B cell (primary cell): ENCODE results near the gene CIAPIN1. TPM values are rescaled to one million over a fixed set of nuclear protein-coding genes. Genes with fewer than 3 reads are reported as not detected.

Experiments
- ATAC-seq: fragments of 200-7000 bp; cut with Tn5 transposase; one replicate; pipeline ENCODE4 v1.10.0; 2021; ENCODE audit warnings: low read depth, mild to moderate bottlenecking, moderate number of reproducible peaks, moderate library complexity
- CTCF ChIA-PET: fragments of 350-600 bp; sonication (Branson Sonifier 250); formaldehyde crosslinking; loops from one replicate; lab custom pipeline; 2021; ENCODE audit warnings: antibody characterized with exemption, inconsistent platforms; lab: Charles Lee
- POLR2A ChIA-PET: fragments of 350-600 bp; sonication (Branson Sonifier 250); formaldehyde crosslinking; loops from one replicate; lab custom pipeline; 2021; ENCODE audit warnings: antibody characterized with exemption; lab: Charles Lee
- DNase-seq: peaks from one replicate; pipeline ENCODE4 v3.0.0; 2013
- H2AFZ ChIP-seq: 2 replicates; pipeline ENCODE4 v1.6.1; 2012; ENCODE audit warnings: mild to moderate bottlenecking, low read depth, low read length; ENCODE audit not compliant: insufficient read depth, poor library complexity, severe bottlenecking
- H3K27ac ChIP-seq, 2 donors: 1 replicate in 1 of 2; 2 replicates in 1 of 2; pipeline ENCODE4 v1.5.1; 2012 to 2013; ENCODE audit warnings: low read length in 2 of 2, mild to moderate bottlenecking in 2 of 2, moderate library complexity in 1 of 2
- H3K27me3 ChIP-seq, 4 experiments: fragments of 200-600 bp in 1 of 4; sonication (generic) in 1 of 4; replicated peaks in 1 of 4; 1 replicate in 2 of 4; 2 replicates in 2 of 4; pipeline versions ENCODE4 v1.6.1 to v1.7.0; 2013 to 2016; ENCODE audit warnings: low read length in 3 of 4, mild to moderate bottlenecking in 2 of 4, mixed read lengths in 1 of 4, moderate library complexity in 1 of 4; ENCODE audit not compliant: insufficient read depth in 4 of 4, control insufficient read depth in 3 of 4; ENCODE audit errors: control extremely low read depth in 1 of 4
- H3K36me3 ChIP-seq, 2 experiments: replicated peaks in 1 of 2; 1 replicate in 1 of 2; 2 replicates in 1 of 2; pipeline versions ENCODE4 v1.6.1 to v1.7.1; 2013; ENCODE audit warnings: low read length in 1 of 2; ENCODE audit not compliant: insufficient read depth in 2 of 2, control insufficient read depth in 1 of 2; ENCODE audit errors: control extremely low read depth in 1 of 2, extremely low read depth in 1 of 2
- H3K4me1 ChIP-seq, 2 donors: fragments of 200-600 bp in 1 of 2; sonication (generic) in 1 of 2; 1 replicate in 1 of 2; 2 replicates in 1 of 2; pipeline versions ENCODE4 v1.5.1 to v1.6.1; 2013 to 2017; ENCODE audit warnings: low read length in 2 of 2; ENCODE audit not compliant: control insufficient read depth in 2 of 2, insufficient read depth in 2 of 2
- H3K4me2 ChIP-seq: replicated peaks from 2 replicates; pipeline ENCODE3; 2012; ENCODE audit warnings: mild to moderate bottlenecking, low read depth, low read length; ENCODE audit not compliant: poor library complexity, severe bottlenecking
- H3K4me3 ChIP-seq, 5 experiments: fragments of 200-600 bp in 1 of 5; sonication (generic) in 1 of 5; 1 replicate in 3 of 5; 2 replicates in 2 of 5; pipeline versions ENCODE4 v1.5.1 to v1.7.0; 2011 to 2016; ENCODE audit warnings: low read length in 4 of 5, mild to moderate bottlenecking in 4 of 5, low read depth in 2 of 5, control low read depth in 1 of 5, moderate library complexity in 1 of 5; ENCODE audit not compliant: insufficient read depth in 1 of 5; ENCODE audit errors: control extremely low read depth in 1 of 5, extremely low read depth in 1 of 5
- H3K79me2 ChIP-seq: fragments of 200-600 bp; sonication (generic); one replicate; pipeline ENCODE4 v1.6.0; 2016; ENCODE audit warnings: low read length; ENCODE audit not compliant: control insufficient read depth, insufficient read depth
- H3K9ac ChIP-seq: fragments of 200-600 bp; sonication (generic); 2 replicates; pipeline ENCODE4 v1.6.1; 2017; ENCODE audit warnings: mild to moderate bottlenecking, low read length, moderate library complexity
- H3K9me3 ChIP-seq, 3 donors: one replicate each; pipeline versions ENCODE4 v1.6.1 to v1.7.1; 2013; ENCODE audit warnings: low read length in 2 of 3; ENCODE audit not compliant: control insufficient read depth in 2 of 3, insufficient read depth in 1 of 3; ENCODE audit errors: control extremely low read depth in 1 of 3
- H4K20me1 ChIP-seq: 2 replicates; pipeline ENCODE4 v1.6.0; 2012; ENCODE audit warnings: mild to moderate bottlenecking, low read length; ENCODE audit not compliant: insufficient read depth, control insufficient read depth, poor library complexity, severe bottlenecking
- H3K27ac Mint-ChIP-seq: one replicate; pipeline ENCODE4 v1.8.0; 2021; ENCODE audit warnings: mixed read lengths
- H3K27me3 Mint-ChIP-seq: one replicate; pipeline ENCODE4 v1.8.0; 2021; ENCODE audit warnings: mixed read lengths
- H3K4me1 Mint-ChIP-seq: one replicate; pipeline ENCODE4 v1.8.0; 2021; ENCODE audit warnings: mixed read lengths
- H3K4me3 Mint-ChIP-seq: one replicate; pipeline ENCODE4 v1.8.0; 2021; ENCODE audit warnings: mixed read lengths
- H3K9me3 Mint-ChIP-seq: one replicate; pipeline ENCODE4 v1.8.0; 2022; ENCODE audit warnings: mixed read lengths; ENCODE audit not compliant: insufficient read depth
- EZH2 ChIP-seq: IDR thresholded peaks from 2 replicates; pipeline ENCODE4 v1.6.1; 2012; ENCODE audit warnings: borderline replicate concordance, low read depth, mild to moderate bottlenecking, moderate library complexity, low read length; ENCODE audit not compliant: insufficient read depth, poor library complexity, severe bottlenecking
- WGBS: methylation state at CpG from one replicate; pipeline ENCODE4 v1.1.5; 2013; ENCODE audit warnings: missing lambda C conversion rate; ENCODE audit not compliant: insufficient coverage; 5-methylcytosine and 5-hydroxymethylcytosine counted together
- intact Hi-C: fragments of 100-400 bp; cut with micrococcal nuclease; formaldehyde crosslinking; loops from one replicate; pipeline ENCODE4 v1.10.0; 2022
- polyA plus RNA-seq: library from polyadenylated mRNA; depleted of rRNA; stranded (reverse); fragments of >200 nt; gene quantifications from 2 replicates; pipeline ENCODE4 v1.2.3, GENCODE V29; 2012
- total RNA-seq, 2 donors: library from RNA; stranded (reverse); fragments of 120-200 nt in 1 of 2; gene quantifications; 1 replicate in 1 of 2; 2 replicates in 1 of 2; pipeline versions ENCODE4 v1.2.3 to v1.2.4, GENCODE V29; 2013 to 2022
- TF ChIP-seq, protein P1 (sequence below): fragments of 200-600 bp; IDR thresholded peaks from one replicate; pipeline ENCODE4 v1.8.0; 2022; ENCODE audit warnings: antibody characterized with exemption, mild to moderate bottlenecking

CIAPIN1 gene
- total and polyA plus RNA-seq, 2 donors (not counting 1 experiment from before 2014, with no cell fraction given) = 22.0 to 45.7 TPM

- POLR2A ChIA-PET = interaction anchor here (0.8 kb wide), 1 partner anchor 28 kb away, joined by 17 read pairs; no protein-coding TSS in a partner anchor
- ATAC-seq = peak; percentile 93
- no peaks in the 10 kb centered on the region for H4K20me1 ChIP-seq
- peak overlapping the region; percentile 18 for H2AFZ ChIP-seq
- H3K4me2 ChIP-seq = peak overlapping the region; percentile 57
- no peaks in the 10 kb centered on the region for H3K79me2 ChIP-seq
- Mint-ChIP-seq H3K9me3 (no peaks in the 10 kb centered on the region), H3K4me3 (peak overlapping the region; percentile 65), H3K4me1 (peaks cover 33% of the 10 kb centered on the region), H3K27ac (peak overlapping the region; percentile 7), H3K27me3 (peaks cover 9% of the 10 kb centered on the region)
- H3K27me3 ChIP-seq = peaks cover 0 to 13% (median 0%) of the 10 kb centered on the region in 4 experiments
- peaks cover 0 to 17% of the 10 kb centered on the region in 2 experiments for H3K36me3 ChIP-seq
- H3K4me1 ChIP-seq = peaks cover 33 to 48% of the 10 kb centered on the region in 2 donors
- WGBS = 0% methylated on average over 12 of the region's 12 CpGs
- peak; percentile 78 for DNase-seq
- CTCF ChIA-PET = interaction anchor here (0.6 to 2.2 kb wide), 8 partner anchors 10 to 293 kb away, joined by 3 to 14 read pairs (median 4); partner anchors contain the start of genes CCDC102A, DOK4 and POLR2C
- no peak overlapping the region for H3K4me3 ChIP-seq
- peak overlapping the region; percentile 34 for H3K9ac ChIP-seq
- no peak overlapping the region for H3K27ac ChIP-seq
- no peak for TF ChIP-seq EZH2
- TF ChIP-seq, protein P1, sequence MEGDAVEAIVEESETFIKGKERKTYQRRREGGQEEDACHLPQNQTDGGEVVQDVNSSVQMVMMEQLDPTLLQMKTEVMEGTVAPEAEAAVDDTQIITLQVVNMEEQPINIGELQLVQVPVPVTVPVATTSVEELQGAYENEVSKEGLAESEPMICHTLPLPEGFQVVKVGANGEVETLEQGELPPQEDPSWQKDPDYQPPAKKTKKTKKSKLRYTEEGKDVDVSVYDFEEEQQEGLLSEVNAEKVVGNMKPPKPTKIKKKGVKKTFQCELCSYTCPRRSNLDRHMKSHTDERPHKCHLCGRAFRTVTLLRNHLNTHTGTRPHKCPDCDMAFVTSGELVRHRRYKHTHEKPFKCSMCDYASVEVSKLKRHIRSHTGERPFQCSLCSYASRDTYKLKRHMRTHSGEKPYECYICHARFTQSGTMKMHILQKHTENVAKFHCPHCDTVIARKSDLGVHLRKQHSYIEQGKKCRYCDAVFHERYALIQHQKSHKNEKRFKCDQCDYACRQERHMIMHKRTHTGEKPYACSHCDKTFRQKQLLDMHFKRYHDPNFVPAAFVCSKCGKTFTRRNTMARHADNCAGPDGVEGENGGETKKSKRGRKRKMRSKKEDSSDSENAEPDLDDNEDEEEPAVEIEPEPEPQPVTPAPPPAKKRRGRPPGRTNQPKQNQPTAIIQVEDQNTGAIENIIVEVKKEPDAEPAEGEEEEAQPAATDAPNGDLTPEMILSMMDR = peak; percentile 87
- intact Hi-C loops = loop anchor here (5.0 kb wide), 1 partner anchor 101 kb away; no protein-coding TSS in a partner anchor
- no peaks in the 10 kb centered on the region for H3K9me3 ChIP-seq
These were observed 28.6 kb upstream of the CIAPIN1 start for GRCh38 chr16:57475711-57476339.
